Osteocyte (in vitro differentiated cells): Measurements from ENCODE around the gene OLFML2A. TPM values are rescaled to one million over a fixed set of nuclear protein-coding genes. Genes with fewer than 3 reads are reported as not detected.
A peak's percentile ranks its signal among the peaks of the same experiment; 100 is the strongest.

Experiments
- DNase-seq: peaks from one replicate; pipeline ENCODE4 v3.0.0; 2021; ENCODE audit warnings: mixed read lengths; ENCODE audit not compliant: unreplicated experiment; ENCODE audit errors: extremely low spot score
- H3K27ac Mint-ChIP-seq: one replicate; pipeline ENCODE4 v1.8.0; 2021; ENCODE audit warnings: mild to moderate bottlenecking, mixed read lengths; ENCODE audit not compliant: unreplicated experiment
- H3K27me3 Mint-ChIP-seq: one replicate; pipeline ENCODE4 v1.8.0; 2021; ENCODE audit warnings: mixed read lengths; ENCODE audit not compliant: unreplicated experiment
- H3K36me3 Mint-ChIP-seq: one replicate; pipeline ENCODE4 v1.8.0; 2021; ENCODE audit warnings: mixed read lengths; ENCODE audit not compliant: unreplicated experiment
- H3K4me1 Mint-ChIP-seq: one replicate; pipeline ENCODE4 v1.8.0; 2021; ENCODE audit warnings: mixed read lengths; ENCODE audit not compliant: unreplicated experiment
- H3K4me3 Mint-ChIP-seq: one replicate; pipeline ENCODE4 v1.8.0; 2021; ENCODE audit warnings: mild to moderate bottlenecking, moderate library complexity, mixed read lengths; ENCODE audit not compliant: unreplicated experiment
- H3K9me3 Mint-ChIP-seq: one replicate; pipeline ENCODE4 v1.8.0; 2021; ENCODE audit warnings: mixed read lengths; ENCODE audit not compliant: unreplicated experiment
- CTCF ChIP-seq: fragments of 200-600 bp; sonication (generic); IDR thresholded peaks from 2 replicates; pipeline ENCODE4 v1.5.0; 2021; ENCODE audit warnings: antibody characterized with exemption, mild to moderate bottlenecking, moderate library complexity
- total RNA-seq: library from RNA; stranded (reverse); gene quantifications from 2 replicates; pipeline ENCODE4 v1.2.1, GENCODE V29; 2021

OLFML2A gene
- total RNA-seq, 1 donor from 2014 or later = 146 TPM

GRCh38 chr9:124768334-124768733 is 8.6 kb upstream of the OLFML2A start:
- TF ChIP-seq CTCF = no peak
- Mint-ChIP-seq H3K36me3 (no peaks in the 10 kb centered on the region), H3K4me3 (no peak overlapping the region), H3K9me3 (no peaks in the 10 kb centered on the region), H3K27ac (no peak overlapping the region), H3K4me1 (peaks cover 18% of the 10 kb centered on the region), H3K27me3 (peaks cover 65% of the 10 kb centered on the region)
- DNase-seq = no peak

GRCh38 chr9:124768750-124769548 is 8.0 kb upstream of the OLFML2A start:
- peaks cover 18% of the 10 kb centered on the region for H3K4me1 Mint-ChIP-seq
- no peak for TF ChIP-seq CTCF
- DNase-seq = no peak
- peak overlapping the region; percentile 15 for H3K4me3 Mint-ChIP-seq
- H3K36me3 Mint-ChIP-seq = no peaks in the 10 kb centered on the region
- no peaks in the 10 kb centered on the region for H3K9me3 Mint-ChIP-seq
- H3K27me3 Mint-ChIP-seq = peaks cover 60% of the 10 kb centered on the region
- H3K27ac Mint-ChIP-seq = no peak overlapping the region

- peak overlapping the region; percentile 82 for H3K4me3 Mint-ChIP-seq
- H3K4me1 Mint-ChIP-seq = peaks cover 21% of the 10 kb centered on the region
- no peak for TF ChIP-seq CTCF
- H3K36me3 Mint-ChIP-seq = no peaks in the 10 kb centered on the region
- H3K27me3 Mint-ChIP-seq = peaks cover 54% of the 10 kb centered on the region
- no peaks in the 10 kb centered on the region for H3K9me3 Mint-ChIP-seq
- H3K27ac Mint-ChIP-seq = no peak overlapping the region
- DNase-seq = peak; percentile 82
These were observed 7.2 kb upstream of the OLFML2A start for GRCh38 chr9:124769549-124770358.

- TF ChIP-seq CTCF = no peak
- peaks cover 21% of the 10 kb centered on the region for H3K4me1 Mint-ChIP-seq
- H3K27ac Mint-ChIP-seq = no peak overlapping the region
- no peaks in the 10 kb centered on the region for H3K36me3 Mint-ChIP-seq
- DNase-seq = peak; percentile 70
- H3K9me3 Mint-ChIP-seq = no peaks in the 10 kb centered on the region
- H3K27me3 Mint-ChIP-seq = peaks cover 47% of the 10 kb centered on the region
- H3K4me3 Mint-ChIP-seq = peak overlapping the region; percentile 82
These were observed 6.4 kb upstream of the OLFML2A start for GRCh38 chr9:124770359-124771020.
